NT2/D1 (cell line): ENCODE results near the gene RGS14.

Experiments
- SUZ12 ChIP-seq: IDR thresholded peaks from 2 replicates; pipeline ENCODE4 v1.6.1; 2011; ENCODE audit not compliant: insufficient read length, insufficient read depth; ENCODE audit errors: extremely low read depth
- YY1 ChIP-seq: IDR thresholded peaks from 2 replicates; pipeline ENCODE4 v1.6.1; 2011; ENCODE audit not compliant: insufficient read length, insufficient read depth
- ZNF274 ChIP-seq: IDR thresholded peaks from 2 replicates; pipeline ENCODE4 v1.6.1; 2011; ENCODE audit warnings: mild to moderate bottlenecking, low read depth, low read length

GRCh38 chr5:177330991-177331842, 26.5 kb upstream of the RGS14 start:
- no peak for TF ChIP-seq ZNF274
- no peak for TF ChIP-seq SUZ12
- TF ChIP-seq YY1: no peak
